Glomerular visceral epithelial cell (primary cell): ENCODE measurements around the gene MEG3.

Experiments used
- DNase-seq: peaks from one replicate; pipeline ENCODE4 v3.0.0-alpha.2; 2016; ENCODE audit errors: extremely low spot score

MEG3 gene

GRCh38 chr14:100864960-100865681 is 39.2 kb downstream of the MEG3 start:
- no peak for DNase-seq

DNA sequence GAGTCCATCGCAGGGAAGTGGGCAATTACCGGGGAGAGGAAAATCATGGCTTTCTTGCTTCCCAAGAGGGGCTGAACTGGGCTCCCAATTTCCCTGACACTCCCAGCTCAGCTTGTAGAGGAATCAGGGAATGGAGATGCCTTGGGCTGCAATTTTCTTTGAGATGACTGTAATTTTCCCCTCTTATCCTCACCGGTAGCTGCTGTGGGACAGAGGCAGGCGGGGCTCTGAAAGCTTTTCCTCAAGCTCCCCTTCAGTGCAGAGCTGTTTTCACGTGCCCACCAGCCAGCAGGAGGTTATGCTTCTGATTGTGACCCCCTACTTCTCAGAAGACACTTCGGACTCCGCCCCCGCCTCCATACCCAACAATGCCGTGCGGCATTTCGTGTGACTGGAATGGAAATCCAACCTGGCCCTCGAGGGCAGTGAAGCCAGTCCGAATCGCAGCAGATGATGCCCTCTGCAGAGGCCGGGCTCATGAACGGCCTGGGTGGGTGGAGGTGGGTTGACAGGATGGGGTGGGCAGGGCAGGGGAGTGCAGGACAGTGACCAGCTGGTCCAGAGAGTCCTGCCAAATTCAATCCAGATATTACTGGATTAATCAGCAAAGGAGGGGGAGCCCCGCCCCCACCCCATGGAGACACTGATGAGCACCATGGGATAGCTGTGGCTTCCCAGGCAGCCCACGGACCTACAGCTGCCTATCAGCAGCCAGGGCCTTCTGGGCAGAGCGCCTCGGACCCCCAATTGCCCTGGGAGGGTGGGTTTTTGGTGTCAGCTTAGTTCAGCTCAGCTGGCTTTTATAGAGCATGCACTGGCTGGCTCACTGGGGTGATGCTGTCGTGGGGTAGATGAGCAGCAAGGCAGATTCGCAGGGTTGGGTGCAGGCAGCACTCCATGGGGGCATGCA is 40.0 kb downstream of the MEG3 start:
- no peak for DNase-seq

GRCh38 chr14:100866666-100867630 is 41.0 kb downstream of the MEG3 start:
- no peak for DNase-seq

GRCh38 chr14:100867631-100868315 is 41.9 kb downstream of the MEG3 start:
- DNase-seq: no peak

GRCh38 chr14:100868621-100869370 is 42.9 kb downstream of the MEG3 start:
- no peak for DNase-seq

DNA sequence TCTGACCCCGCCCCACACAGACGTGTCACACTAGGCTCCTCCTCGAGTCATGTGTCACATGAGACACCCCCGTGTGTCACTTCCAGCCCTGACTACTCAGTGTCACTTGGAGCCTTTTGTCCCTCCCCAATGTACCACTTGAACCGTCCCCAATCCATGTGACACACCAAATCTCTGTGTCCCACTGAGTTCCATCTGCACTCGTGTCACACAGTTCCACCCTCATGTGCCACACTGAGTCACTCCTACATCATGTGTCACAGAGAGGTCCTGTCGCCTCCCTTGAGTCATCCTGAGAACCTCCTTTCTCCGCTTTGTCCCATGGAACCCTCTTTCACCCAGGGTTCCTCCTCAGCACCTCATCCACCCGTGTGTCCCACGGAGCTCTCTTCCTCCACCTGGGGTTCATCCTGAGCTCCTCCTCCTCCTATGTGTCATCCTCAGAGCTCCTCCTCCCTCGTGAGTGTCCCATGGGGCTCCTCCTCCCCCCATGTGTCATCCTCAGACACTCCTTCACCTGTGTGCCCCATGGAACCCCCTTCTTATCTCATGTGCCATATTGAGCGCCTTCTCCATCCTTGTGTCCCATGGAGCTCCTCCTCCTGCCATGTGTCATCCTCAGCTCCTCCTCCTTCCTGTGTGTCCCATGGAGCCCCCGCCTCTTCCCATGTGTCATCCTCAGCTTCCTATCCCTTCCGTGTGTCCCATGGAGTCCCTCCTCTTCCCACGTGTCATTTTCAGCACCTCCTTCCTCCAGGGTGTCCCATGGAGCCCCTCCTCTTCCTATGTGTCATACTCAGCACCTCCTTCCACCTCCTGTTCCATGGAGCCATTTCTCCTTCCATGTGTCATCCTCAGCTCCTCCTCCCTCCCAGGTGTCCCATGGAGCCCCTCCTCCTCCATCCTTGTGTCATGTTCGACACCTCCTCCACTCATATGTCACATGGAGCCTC is 45.6 kb downstream of the MEG3 start:
- no peak for DNase-seq

GRCh38 chr14:100872259-100873095 is 46.6 kb downstream of the MEG3 start:
- DNase-seq: no peak

GRCh38 chr14:100873096-100873482 is 47.2 kb downstream of the MEG3 start:
- no peak for DNase-seq

DNA sequence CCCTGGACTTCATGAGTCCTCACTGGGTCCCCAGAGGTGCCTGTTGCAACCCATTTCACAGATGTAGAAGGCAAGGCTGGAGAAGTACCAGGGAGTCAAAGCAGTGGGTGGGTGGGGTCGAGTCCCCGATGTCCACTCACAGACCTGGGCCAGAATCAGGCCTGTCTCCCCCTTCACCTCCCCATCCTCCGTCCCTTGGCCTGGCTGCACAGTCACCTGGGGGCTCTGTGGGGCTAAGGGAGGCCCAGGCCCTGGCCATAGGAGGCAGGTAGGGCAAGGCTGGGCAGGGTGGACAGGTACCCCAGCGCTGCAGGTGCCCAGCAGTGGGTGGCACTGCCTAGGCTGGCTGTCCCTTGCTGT is 48.1 kb downstream of the MEG3 start:
- no peak for DNase-seq

DNA sequence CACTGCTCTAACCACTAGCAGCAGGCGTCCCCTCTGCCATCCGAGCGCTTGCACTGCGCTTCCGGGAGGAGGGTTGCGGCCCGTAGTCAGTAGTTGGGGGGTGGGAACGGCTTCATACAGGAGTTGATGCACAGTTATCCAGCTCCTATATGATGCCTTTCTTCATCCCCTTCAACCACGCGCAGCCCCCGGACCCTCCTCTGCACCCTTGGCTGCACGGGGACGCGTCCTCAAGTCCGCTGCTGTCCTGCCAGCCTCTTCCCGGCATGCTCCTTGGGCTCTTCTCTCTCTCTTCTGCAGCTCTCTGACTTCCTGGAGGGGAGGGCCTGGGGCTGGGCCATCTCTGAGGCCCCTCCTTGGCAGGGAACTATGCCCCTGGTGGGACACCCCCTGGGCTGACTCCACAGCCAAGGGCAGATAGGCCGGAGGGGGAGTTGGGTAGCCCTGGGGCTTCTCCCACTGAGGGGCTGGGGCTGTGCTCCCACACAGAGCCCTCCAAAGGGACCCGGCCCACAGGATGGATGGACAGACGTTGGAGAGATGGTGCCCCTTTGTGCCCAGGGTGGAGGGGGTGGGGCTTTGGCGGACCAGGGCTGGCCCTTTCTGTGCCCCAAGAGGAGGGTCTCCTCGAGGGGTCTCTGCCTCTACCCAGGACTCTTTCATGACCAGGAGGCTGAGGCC is 48.6 kb downstream of the MEG3 start:
- no peak for DNase-seq

- DNase-seq: no peak
Observed at GRCh38 chr14:100875126-100875525, 49.2 kb downstream of the MEG3 start.

- no peak for DNase-seq
Observed at GRCh38 chr14:100875861-100876590, 50.1 kb downstream of the MEG3 start.

GRCh38 chr14:100878271-100879146 is 52.6 kb downstream of the MEG3 start:
- DNase-seq: no peak

- DNase-seq: no peak
Observed at GRCh38 chr14:100879194-100879593, 53.3 kb downstream of the MEG3 start.

DNA sequence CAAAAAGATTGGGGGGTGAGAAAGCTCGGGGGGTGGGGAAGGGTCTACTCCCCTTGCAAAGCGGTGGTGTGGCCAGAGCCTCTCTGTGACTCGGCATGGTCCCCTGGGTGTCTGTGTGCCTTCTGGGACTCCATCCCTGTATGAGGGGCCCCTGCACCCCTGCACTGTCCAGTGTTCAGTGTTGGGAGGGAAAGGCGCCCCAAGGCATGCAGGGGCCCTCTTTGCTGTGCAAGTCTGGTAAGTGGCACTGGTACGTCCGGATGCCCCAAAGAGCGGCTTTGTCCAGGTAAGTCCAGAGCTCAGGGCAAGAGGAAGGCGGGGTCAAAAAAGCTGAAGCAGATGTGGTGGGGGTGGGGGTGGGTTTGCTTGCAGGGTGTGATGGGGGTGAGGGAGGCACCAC is 53.9 kb downstream of the MEG3 start:
- no peak for DNase-seq
